Lower leg skin (tissue), 3 donors: Measurements from ENCODE around the gene TGFBR3.

Experiments used
- POLR2A ChIP-seq, 2 donors: fragments of 450-650 bp; IDR thresholded peaks; one replicate each; pipeline ENCODE4 v1.6.1; 2016 to 2017; ENCODE audit warnings: antibody characterized with exemption in 2 of 2, mild to moderate bottlenecking in 1 of 2, moderate library complexity in 1 of 2
- TF ChIP-seq, protein P1 (sequence below), 3 donors: fragments of 450-650 bp; IDR thresholded peaks; one replicate each; pipeline ENCODE4 v1.5.1; 2016; ENCODE audit warnings: antibody characterized with exemption in 3 of 3, mild to moderate bottlenecking in 3 of 3, moderate library complexity in 2 of 3

GRCh38 chr1:91716339-91716738, 169.6 kb downstream of the TGFBR3 start:
- TF ChIP-seq, protein P1, sequence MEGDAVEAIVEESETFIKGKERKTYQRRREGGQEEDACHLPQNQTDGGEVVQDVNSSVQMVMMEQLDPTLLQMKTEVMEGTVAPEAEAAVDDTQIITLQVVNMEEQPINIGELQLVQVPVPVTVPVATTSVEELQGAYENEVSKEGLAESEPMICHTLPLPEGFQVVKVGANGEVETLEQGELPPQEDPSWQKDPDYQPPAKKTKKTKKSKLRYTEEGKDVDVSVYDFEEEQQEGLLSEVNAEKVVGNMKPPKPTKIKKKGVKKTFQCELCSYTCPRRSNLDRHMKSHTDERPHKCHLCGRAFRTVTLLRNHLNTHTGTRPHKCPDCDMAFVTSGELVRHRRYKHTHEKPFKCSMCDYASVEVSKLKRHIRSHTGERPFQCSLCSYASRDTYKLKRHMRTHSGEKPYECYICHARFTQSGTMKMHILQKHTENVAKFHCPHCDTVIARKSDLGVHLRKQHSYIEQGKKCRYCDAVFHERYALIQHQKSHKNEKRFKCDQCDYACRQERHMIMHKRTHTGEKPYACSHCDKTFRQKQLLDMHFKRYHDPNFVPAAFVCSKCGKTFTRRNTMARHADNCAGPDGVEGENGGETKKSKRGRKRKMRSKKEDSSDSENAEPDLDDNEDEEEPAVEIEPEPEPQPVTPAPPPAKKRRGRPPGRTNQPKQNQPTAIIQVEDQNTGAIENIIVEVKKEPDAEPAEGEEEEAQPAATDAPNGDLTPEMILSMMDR (IDR thresholded peaks at IDR 0.05): no peak
- no peak for TF ChIP-seq POLR2A (IDR thresholded peaks at IDR 0.05)
